Measurements from ENCODE around the gene PPP1R9B. TPM values are rescaled to one million over a fixed set of nuclear protein-coding genes. Genes with fewer than 3 reads are reported as not detected.

Gene PPP1R9B
- total and polyA plus RNA-seq, 4 donors = 0.90 to 26.1 (median 7.1) TPM

GRCh38 chr17:50181591-50182560 lies 31.4 kb upstream of the PPP1R9B start:
- DNase-seq (ENCODE audit: low spot score) = no peak
- Histone ChIP-seq H3K27me3 (ENCODE audit: control insufficient read depth in 4 of 4, insufficient read depth in 4 of 4, low read length in 3 of 4) (no peaks in the 10 kb centered on the region), H3K9me3 (ENCODE audit: control insufficient read depth in 4 of 4, low read length in 3 of 4) (no peaks in the 10 kb centered on the region), H3K4me1 (ENCODE audit: control insufficient read depth in 4 of 4, insufficient read depth in 4 of 4, low read length in 3 of 4) (peaks cover 0 to 6% (median 0%) of the 10 kb centered on the region in 4 donors), H3K9ac (ENCODE audit: low read depth in 1 of 2, low read length in 2 of 2) (no peak overlapping the region), H3K4me3 (ENCODE audit: low read depth in 1 of 3, low read length in 3 of 3) (no peak overlapping the region), H3K27ac (ENCODE audit: low read depth in 1 of 2, low read length in 2 of 2) (no peak overlapping the region), H3K36me3 (ENCODE audit: control insufficient read depth in 4 of 4, insufficient read depth in 3 of 4, low read depth in 1 of 4, low read length in 3 of 4) (no peaks in the 10 kb centered on the region)
- WGBS = 84% methylated on average over 12 of the region's 12 CpGs
- TF ChIP-seq HNF4G (IDR thresholded peaks at IDR 0.05) (no peak), CTCF (IDR thresholded peaks at IDR 0.05; ENCODE audit: low read depth, low read length, missing input control) (no peak), YY1 (IDR thresholded peaks at IDR 0.05) (no peak), SP1 (IDR thresholded peaks at IDR 0.05) (no peak), FOXA2 (IDR thresholded peaks at IDR 0.05) (no peak), JUND (IDR thresholded peaks at IDR 0.05) (no peak), RAD21 (IDR thresholded peaks at IDR 0.05) (no peak), REST (IDR thresholded peaks at IDR 0.05) (no peak), FOXA1 (IDR thresholded peaks at IDR 0.05) (no peak), GABPA (IDR thresholded peaks at IDR 0.05 in 1 of 2, conservative IDR thresholded peaks at IDR 0.05 in 1 of 2) (no peak)

- DNase-seq (ENCODE audit: low spot score) = no peak
- TF ChIP-seq ZBTB33 (IDR thresholded peaks at IDR 0.05) (no peak), REST (IDR thresholded peaks at IDR 0.05) (no peak), MAX (IDR thresholded peaks at IDR 0.05) (no peak), HNF4A (conservative IDR thresholded peaks at IDR 0.05) (no peak), YY1 (IDR thresholded peaks at IDR 0.05) (no peak), RAD21 (IDR thresholded peaks at IDR 0.05) (no peak), SP1 (IDR thresholded peaks at IDR 0.05) (no peak), GABPA (IDR thresholded peaks at IDR 0.05 in 1 of 2, conservative IDR thresholded peaks at IDR 0.05 in 1 of 2) (no peak), HNF4G (IDR thresholded peaks at IDR 0.05) (no peak), RXRA (IDR thresholded peaks at IDR 0.05) (no peak), ATF3 (IDR thresholded peaks at IDR 0.05) (no peak), EGR1 (IDR thresholded peaks at IDR 0.05; ENCODE audit: low read depth in 2 of 2) (no peak), NR2F2 (IDR thresholded peaks at IDR 0.05) (no peak), FOXA2 (IDR thresholded peaks at IDR 0.05) (no peak), JUND (IDR thresholded peaks at IDR 0.05) (no peak)
Observed at GRCh38 chr17:50181144-50181543, 30.7 kb upstream of the PPP1R9B start.

More at GRCh38 chr17:50181144-50181543, 30.7 kb upstream of the PPP1R9B start:
- Histone ChIP-seq H3K9ac (ENCODE audit: low read depth in 1 of 2, low read length in 2 of 2) (no peak overlapping the region), H3K27me3 (ENCODE audit: control insufficient read depth in 4 of 4, insufficient read depth in 4 of 4, low read length in 3 of 4) (no peaks in the 10 kb centered on the region), H3K27ac (ENCODE audit: low read depth in 1 of 2, low read length in 2 of 2) (no peak overlapping the region), H3K36me3 (ENCODE audit: control insufficient read depth in 4 of 4, insufficient read depth in 3 of 4, low read depth in 1 of 4, low read length in 3 of 4) (no peaks in the 10 kb centered on the region), H3K4me1 (ENCODE audit: control insufficient read depth in 4 of 4, insufficient read depth in 4 of 4, low read length in 3 of 4) (peaks cover 0 to 6% (median 0%) of the 10 kb centered on the region in 4 donors), H3K4me3 (ENCODE audit: low read depth in 1 of 3, low read length in 3 of 3) (no peak overlapping the region), H3K9me3 (ENCODE audit: control insufficient read depth in 4 of 4, low read length in 3 of 4) (no peaks in the 10 kb centered on the region)
- 90% methylated on average over 13 of the region's 13 CpGs for WGBS

Measured in liver (tissue), 9 donors.